ENCODE measurements around the gene HBP1. TPM values are rescaled to one million over a fixed set of nuclear protein-coding genes. Genes with fewer than 3 reads are reported as not detected.

The HBP1 gene
- total RNA-seq, 4 donors from 2014 or later = 59.5 to 170 (median 88.3) TPM

DNA sequence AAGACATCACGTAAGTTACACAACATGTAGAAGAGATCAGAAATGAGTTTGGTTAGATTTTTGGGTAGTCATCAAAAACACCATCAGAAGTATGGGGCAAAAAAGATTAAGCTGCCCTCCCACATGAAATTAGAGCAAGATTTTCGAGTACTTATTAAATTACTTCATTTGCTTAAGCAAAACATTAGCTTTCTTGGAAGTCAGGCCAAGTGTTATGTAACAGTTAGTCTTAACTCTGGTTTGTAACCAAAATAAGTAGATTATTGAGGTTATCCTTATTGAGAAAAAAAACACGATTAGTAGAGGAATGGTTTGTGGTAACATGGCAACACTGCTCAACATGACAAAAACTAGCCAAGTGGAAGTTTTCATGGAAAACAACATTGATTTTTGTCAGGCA is 37.9 kb downstream of the HBP1 start:
- Histone ChIP-seq H3K36me3 (peaks cover 0 to 30% (median 9%) of the 10 kb centered on the region in 4 donors), H3K4me3 (no peak overlapping the region), H3K9me3 (no peaks in the 10 kb centered on the region), H3K27me3 (no peaks in the 10 kb centered on the region), H3K27ac (no peak overlapping the region), H3K4me1 (peaks cover 0 to 3% (median 0%) of the 10 kb centered on the region in 4 donors)
- in situ Hi-C loops (cut with MboI; ENCODE audit: low pct_ligation_motif_present in 1 of 4, low pct_unique_long_range_greater_than_20kb in 1 of 4, low sequenced_read_pairs in 3 of 4) = no loop called here
- DNase-seq = no peak
- intact Hi-C loops (cut with DNase I; ENCODE audit: low total_unique reads) = no loop called here
- TF ChIP-seq POLR2AphosphoS5 (IDR thresholded peaks at IDR 0.05) (no peak), EP300 (IDR thresholded peaks at IDR 0.05; ENCODE audit: low read depth) (no peak), POLR2A (IDR thresholded peaks at IDR 0.05) (no peak)
- TF ChIP-seq, protein P1, sequence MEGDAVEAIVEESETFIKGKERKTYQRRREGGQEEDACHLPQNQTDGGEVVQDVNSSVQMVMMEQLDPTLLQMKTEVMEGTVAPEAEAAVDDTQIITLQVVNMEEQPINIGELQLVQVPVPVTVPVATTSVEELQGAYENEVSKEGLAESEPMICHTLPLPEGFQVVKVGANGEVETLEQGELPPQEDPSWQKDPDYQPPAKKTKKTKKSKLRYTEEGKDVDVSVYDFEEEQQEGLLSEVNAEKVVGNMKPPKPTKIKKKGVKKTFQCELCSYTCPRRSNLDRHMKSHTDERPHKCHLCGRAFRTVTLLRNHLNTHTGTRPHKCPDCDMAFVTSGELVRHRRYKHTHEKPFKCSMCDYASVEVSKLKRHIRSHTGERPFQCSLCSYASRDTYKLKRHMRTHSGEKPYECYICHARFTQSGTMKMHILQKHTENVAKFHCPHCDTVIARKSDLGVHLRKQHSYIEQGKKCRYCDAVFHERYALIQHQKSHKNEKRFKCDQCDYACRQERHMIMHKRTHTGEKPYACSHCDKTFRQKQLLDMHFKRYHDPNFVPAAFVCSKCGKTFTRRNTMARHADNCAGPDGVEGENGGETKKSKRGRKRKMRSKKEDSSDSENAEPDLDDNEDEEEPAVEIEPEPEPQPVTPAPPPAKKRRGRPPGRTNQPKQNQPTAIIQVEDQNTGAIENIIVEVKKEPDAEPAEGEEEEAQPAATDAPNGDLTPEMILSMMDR (IDR thresholded peaks at IDR 0.05) = no peak
- 78 to 79% methylated on average over 3 of the region's 3 CpGs for WGBS, 2 donors (ENCODE audit: low coverage in 1 of 2)

DNA sequence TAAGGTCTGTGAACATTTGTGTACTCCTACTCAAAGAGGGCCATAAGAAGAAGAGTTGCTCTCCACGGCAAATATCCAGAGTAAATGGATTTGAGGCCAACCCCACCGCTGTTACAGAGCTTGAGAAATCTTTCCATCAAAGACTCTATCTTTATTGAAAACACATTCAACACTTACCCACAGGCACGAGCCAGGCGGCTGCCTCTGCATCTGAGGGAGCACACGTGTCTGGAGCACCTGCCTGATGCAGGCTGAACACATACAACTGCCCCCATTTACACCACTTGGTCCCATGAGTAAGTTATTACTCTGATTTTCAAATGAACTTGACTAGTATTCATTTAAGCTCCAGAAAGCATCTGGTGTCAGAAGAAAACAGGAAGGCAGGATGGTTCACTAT is 38.7 kb downstream of the HBP1 start:
- no peak overlapping the region for H3K4me3 ChIP-seq
- no peak for TF ChIP-seq POLR2A (IDR thresholded peaks at IDR 0.05)
- no peak for TF ChIP-seq POLR2AphosphoS5 (IDR thresholded peaks at IDR 0.05)
- no peak for TF ChIP-seq EP300 (IDR thresholded peaks at IDR 0.05; ENCODE audit: low read depth)
- TF ChIP-seq, protein P1 (IDR thresholded peaks at IDR 0.05) = no peak
- 99% methylated on average over 5 of the region's 5 CpGs; no CpG with 5 or more reads in 1 of the 2 donors for WGBS, 2 donors (ENCODE audit: low coverage in 1 of 2)
- H3K27ac ChIP-seq = peak overlapping the region in 1 of 4 donors; percentile 62
- no peaks in the 10 kb centered on the region for H3K9me3 ChIP-seq
- in situ Hi-C loops (cut with MboI; ENCODE audit: low pct_ligation_motif_present in 1 of 4, low pct_unique_long_range_greater_than_20kb in 1 of 4, low sequenced_read_pairs in 3 of 4) (no loop called here), intact Hi-C loops (cut with DNase I; ENCODE audit: low total_unique reads) (no loop called here)
- no peak for DNase-seq
- peaks cover 0 to 26% (median 8%) of the 10 kb centered on the region in 4 donors for H3K36me3 ChIP-seq
- no peaks in the 10 kb centered on the region for H3K27me3 ChIP-seq
- peaks cover 0 to 3% (median 0%) of the 10 kb centered on the region in 4 donors for H3K4me1 ChIP-seq

DNA sequence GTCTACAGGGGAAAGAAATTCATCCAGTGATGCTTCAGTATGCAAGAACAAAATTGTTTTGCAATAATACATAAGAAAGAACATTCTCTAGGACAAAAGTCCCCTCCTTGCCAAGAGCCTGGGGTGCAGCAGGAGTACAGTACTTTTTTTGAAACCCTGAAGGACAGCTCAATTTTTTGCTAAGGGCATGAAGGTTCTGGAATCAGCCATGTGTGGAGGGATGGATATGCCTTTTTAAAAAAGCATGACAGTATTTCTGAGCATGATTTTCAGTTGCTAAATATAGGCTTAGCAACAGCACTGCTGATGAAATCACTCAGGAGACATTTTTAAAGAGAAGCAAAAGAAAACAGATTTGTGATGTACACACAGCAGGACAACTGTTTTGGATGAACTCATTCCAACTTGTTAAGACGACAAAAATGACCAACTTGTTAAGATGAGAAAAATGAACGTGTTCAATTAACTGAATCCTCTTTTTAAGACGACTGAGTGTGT is 39.3 kb downstream of the HBP1 start:
- TF ChIP-seq, protein P1 (IDR thresholded peaks at IDR 0.05) = no peak
- TF ChIP-seq POLR2AphosphoS5 (IDR thresholded peaks at IDR 0.05) (no peak), EP300 (IDR thresholded peaks at IDR 0.05; ENCODE audit: low read depth) (no peak), POLR2A (IDR thresholded peaks at IDR 0.05) (no peak)
- Histone ChIP-seq H3K9me3 (no peaks in the 10 kb centered on the region), H3K4me3 (no peak overlapping the region), H3K4me1 (peaks cover 0 to 3% (median 0%) of the 10 kb centered on the region in 4 donors), H3K27ac (peak overlapping the region in 2 of 4 donors; percentile 30 to 62), H3K36me3 (peaks cover 0 to 22% (median 6%) of the 10 kb centered on the region in 4 donors), H3K27me3 (no peaks in the 10 kb centered on the region)
- intact Hi-C loops (cut with DNase I; ENCODE audit: low total_unique reads) (no loop called here), in situ Hi-C loops (cut with MboI; ENCODE audit: low pct_ligation_motif_present in 1 of 4, low pct_unique_long_range_greater_than_20kb in 1 of 4, low sequenced_read_pairs in 3 of 4) (no loop called here)
- WGBS, 2 donors (ENCODE audit: low coverage in 1 of 2) = 75 to 86% methylated on average over 2 to 3 of the region's 3 CpGs
- DNase-seq = no peak

DNA sequence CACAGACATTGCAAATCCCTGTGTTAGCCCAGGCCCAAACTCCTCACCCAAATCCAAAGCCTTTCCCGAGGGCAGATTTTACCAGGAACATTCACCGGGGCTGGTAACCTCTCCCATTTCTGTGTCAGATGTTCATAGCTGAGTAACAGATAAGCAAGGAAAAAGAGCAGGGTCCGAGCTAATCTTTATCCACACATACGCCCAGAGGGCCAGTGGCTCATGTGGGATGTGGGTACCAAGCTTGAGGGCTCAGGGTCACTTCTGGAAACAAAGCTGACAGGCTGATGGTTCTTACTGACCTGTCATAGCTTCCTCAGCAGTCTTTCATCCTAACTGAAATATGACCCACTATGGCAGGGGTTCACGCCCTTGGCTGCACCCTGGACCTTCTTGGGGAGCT is 39.8 kb downstream of the HBP1 start:
- no peak for DNase-seq
- TF ChIP-seq, protein P1 (IDR thresholded peaks at IDR 0.05) = no peak
- TF ChIP-seq POLR2AphosphoS5 (IDR thresholded peaks at IDR 0.05) = no peak
- no peak for TF ChIP-seq EP300 (IDR thresholded peaks at IDR 0.05; ENCODE audit: low read depth)
- no peak for TF ChIP-seq POLR2A (IDR thresholded peaks at IDR 0.05)
- H3K4me1 ChIP-seq = peaks cover 0 to 3% (median 0%) of the 10 kb centered on the region in 4 donors
- WGBS, 2 donors (ENCODE audit: low coverage in 1 of 2) = 89% methylated on average over 5 of the region's 5 CpGs; no CpG with 5 or more reads in 1 of the 2 donors
- no peaks in the 10 kb centered on the region for H3K27me3 ChIP-seq
- H3K36me3 ChIP-seq = peaks cover 0 to 20% (median 6%) of the 10 kb centered on the region in 4 donors
- in situ Hi-C loops (cut with MboI; ENCODE audit: low pct_ligation_motif_present in 1 of 4, low pct_unique_long_range_greater_than_20kb in 1 of 4, low sequenced_read_pairs in 3 of 4) = no loop called here
- H3K27ac ChIP-seq = peak overlapping the region in 2 of 4 donors; percentile 30 to 62
- H3K9me3 ChIP-seq = no peaks in the 10 kb centered on the region
- intact Hi-C loops (cut with DNase I; ENCODE audit: low total_unique reads) = no loop called here
- no peak overlapping the region for H3K4me3 ChIP-seq
